Karpas-422 (cell line): ENCODE data around the gene ASB5. TPM values are rescaled to one million over a fixed set of nuclear protein-coding genes. Genes with fewer than 3 reads are reported as not detected.
"Not testable (repeated sequence)": the region's sequence is repeated elsewhere in the genome, so short reads cannot be mapped to it uniquely, and the experiment has no call there.

Source experiments
- DNase-seq: peaks from one replicate; pipeline ENCODE4 v3.0.0-alpha.2; 2015
- H2AFZ ChIP-seq: fragments of 200-600 bp; sonication (generic); 2 replicates; pipeline ENCODE4 v1.6.1; 2014; ENCODE audit warnings: antibody characterized with exemption, low read length, mixed read lengths
- H3K27ac ChIP-seq: fragments of 200-600 bp; sonication (generic); 2 replicates; pipeline ENCODE4 v1.5.1; 2014; ENCODE audit warnings: mild to moderate bottlenecking, low read length, moderate library complexity
- H3K27me3 ChIP-seq: fragments of 200-600 bp; sonication (generic); 2 replicates; pipeline ENCODE4 v1.6.1; 2014; ENCODE audit warnings: low read length, mixed read lengths
- H3K36me3 ChIP-seq: fragments of 200-600 bp; sonication (generic); 2 replicates; pipeline ENCODE4 v1.6.1; 2014; ENCODE audit warnings: low read length, mixed read lengths; ENCODE audit not compliant: insufficient read depth
- H3K4me1 ChIP-seq: fragments of 200-600 bp; sonication (generic); 2 replicates; pipeline ENCODE4 v1.6.1; 2014; ENCODE audit warnings: mild to moderate bottlenecking, low read length, mixed read lengths
- H3K4me2 ChIP-seq: fragments of 200-600 bp; sonication (generic); 2 replicates; pipeline ENCODE4 v1.6.1; 2014; ENCODE audit warnings: low read length, low read depth, mild to moderate bottlenecking; ENCODE audit not compliant: poor library complexity, severe bottlenecking
- H3K4me3 ChIP-seq: fragments of 200-600 bp; sonication (generic); 2 replicates; pipeline ENCODE4 v1.5.1; 2014; ENCODE audit warnings: mild to moderate bottlenecking, antibody characterized with exemption, low read length, mixed read lengths
- H3K79me2 ChIP-seq: fragments of 200-600 bp; sonication (generic); 2 replicates; pipeline ENCODE4 v1.6.1; 2014; ENCODE audit warnings: mild to moderate bottlenecking, low read length, mixed read lengths
- H3K9ac ChIP-seq: fragments of 200-600 bp; sonication (generic); 2 replicates; pipeline ENCODE4 v1.6.0; 2014; ENCODE audit warnings: low read length
- H3K9me2 ChIP-seq: fragments of 200-600 bp; sonication (generic), shearing (Covaris generic); replicated peaks from 2 replicates; pipeline ENCODE4 v1.6.0; 2014; ENCODE audit warnings: mild to moderate bottlenecking, low read length, moderate library complexity; ENCODE audit not compliant: insufficient read depth
- H3K9me3 ChIP-seq: fragments of 300-700, 200-600 bp; sonication (generic); 2 replicates; pipeline ENCODE4 v1.6.1; 2014; ENCODE audit warnings: low read length, mixed read lengths
- H4K20me1 ChIP-seq: fragments of 200-600 bp; sonication (generic); 2 replicates; pipeline ENCODE4 v1.6.1; 2014; ENCODE audit warnings: mild to moderate bottlenecking, antibody characterized with exemption, low read length, low read depth; ENCODE audit not compliant: insufficient read depth
- total RNA-seq: library from RNA; depleted of rRNA; stranded (reverse); fragments of >200 nt; shearing (Covaris generic); gene quantifications from 2 replicates; pipeline ENCODE4 v1.2.3, GENCODE V29; 2014; ENCODE audit warnings: low replicate concordance

Gene ASB5
- total RNA-seq, 1 experiment from 2014 or later: not detected

- no peak overlapping the region for H3K9ac ChIP-seq
- H3K79me2 ChIP-seq: no peaks in the 10 kb centered on the region
- no peak for DNase-seq
- H3K27me3 ChIP-seq: no peaks in the 10 kb centered on the region
- no peaks in the 10 kb centered on the region for H3K9me2 ChIP-seq
- H4K20me1 ChIP-seq: no peaks in the 10 kb centered on the region
- H3K4me1 ChIP-seq: no peaks in the 10 kb centered on the region
- no peak overlapping the region for H3K4me2 ChIP-seq
- no peak overlapping the region for H3K27ac ChIP-seq
- H3K4me3 ChIP-seq: no peak overlapping the region
- no peak overlapping the region for H2AFZ ChIP-seq
- no peaks in the 10 kb centered on the region for H3K36me3 ChIP-seq
- H3K9me3 ChIP-seq: no peaks in the 10 kb centered on the region
Observed at GRCh38 chr4:176290520-176290919, 21.5 kb upstream of the ASB5 start.

GRCh38 chr4:176289561-176289960, 20.5 kb upstream of the ASB5 start:
- Histone ChIP-seq H3K4me1 (no peaks in the 10 kb centered on the region), H2AFZ (no peak overlapping the region), H3K9ac (no peak overlapping the region), H4K20me1 (no peaks in the 10 kb centered on the region), H3K27me3 (no peaks in the 10 kb centered on the region), H3K27ac (no peak overlapping the region), H3K9me3 (no peaks in the 10 kb centered on the region), H3K9me2 (no peaks in the 10 kb centered on the region), H3K79me2 (no peaks in the 10 kb centered on the region), H3K36me3 (no peaks in the 10 kb centered on the region), H3K4me2 (no peak overlapping the region), H3K4me3 (no peak overlapping the region)
- no peak for DNase-seq

- H3K4me1 ChIP-seq: no peaks in the 10 kb centered on the region
- no peaks in the 10 kb centered on the region for H3K79me2 ChIP-seq
- H3K27ac ChIP-seq: no peak overlapping the region
- no peak for DNase-seq
- H3K27me3 ChIP-seq: no peaks in the 10 kb centered on the region
- H3K4me3 ChIP-seq: no peak overlapping the region
- no peaks in the 10 kb centered on the region for H3K36me3 ChIP-seq
- no peaks in the 10 kb centered on the region for H4K20me1 ChIP-seq
- no peak overlapping the region for H3K4me2 ChIP-seq
- no peaks in the 10 kb centered on the region for H3K9me2 ChIP-seq
- H3K9me3 ChIP-seq: no peaks in the 10 kb centered on the region
- H3K9ac ChIP-seq: no peak overlapping the region
- no peak overlapping the region for H2AFZ ChIP-seq
Observed at GRCh38 chr4:176288020-176288419, 19.0 kb upstream of the ASB5 start.

GRCh38 chr4:176287546-176287945, 18.5 kb upstream of the ASB5 start:
- no peak for DNase-seq
- H3K9me3 ChIP-seq: no peaks in the 10 kb centered on the region
- H3K9ac ChIP-seq: no peak overlapping the region
- no peak overlapping the region for H2AFZ ChIP-seq
- no peaks in the 10 kb centered on the region for H3K79me2 ChIP-seq
- H3K27ac ChIP-seq: no peak overlapping the region
- no peaks in the 10 kb centered on the region for H3K9me2 ChIP-seq
- H4K20me1 ChIP-seq: no peaks in the 10 kb centered on the region
- no peaks in the 10 kb centered on the region for H3K36me3 ChIP-seq
- no peak overlapping the region for H3K4me2 ChIP-seq
- H3K4me1 ChIP-seq: no peaks in the 10 kb centered on the region
- H3K27me3 ChIP-seq: no peaks in the 10 kb centered on the region
- H3K4me3 ChIP-seq: no peak overlapping the region

- Histone ChIP-seq H3K27ac (no peak overlapping the region), H3K9ac (no peak overlapping the region), H3K9me3 (no peaks in the 10 kb centered on the region), H3K4me1 (no peaks in the 10 kb centered on the region), H3K36me3 (no peaks in the 10 kb centered on the region), H2AFZ (no peak overlapping the region), H3K4me2 (no peak overlapping the region), H3K9me2 (no peaks in the 10 kb centered on the region), H3K79me2 (no peaks in the 10 kb centered on the region), H4K20me1 (no peaks in the 10 kb centered on the region), H3K27me3 (no peaks in the 10 kb centered on the region), H3K4me3 (no peak overlapping the region)
- no peak for DNase-seq
Observed at GRCh38 chr4:176286728-176287127, 17.7 kb upstream of the ASB5 start.

- DNase-seq, H3K27ac ChIP-seq, H3K36me3 ChIP-seq, H3K4me2 ChIP-seq, H3K27me3 ChIP-seq, H3K9me2 ChIP-seq, H3K4me3 ChIP-seq, H3K79me2 ChIP-seq, H3K9me3 ChIP-seq, H2AFZ ChIP-seq, H3K9ac ChIP-seq, H3K4me1 ChIP-seq, H4K20me1 ChIP-seq: not testable (repeated sequence)
Observed at GRCh38 chr4:176279560-176279959, 10.5 kb upstream of the ASB5 start.

GRCh38 chr4:176277162-176277904, 8.3 kb upstream of the ASB5 start:
- H3K27me3 ChIP-seq: no peaks in the 10 kb centered on the region
- no peak overlapping the region for H3K4me3 ChIP-seq
- no peaks in the 10 kb centered on the region for H3K79me2 ChIP-seq
- H3K4me1 ChIP-seq: no peaks in the 10 kb centered on the region
- H3K36me3 ChIP-seq: no peaks in the 10 kb centered on the region
- H3K27ac ChIP-seq: no peak overlapping the region
- DNase-seq: peak; percentile 73
- H3K9ac ChIP-seq: no peak overlapping the region
- H3K9me2 ChIP-seq: no peaks in the 10 kb centered on the region
- H4K20me1 ChIP-seq: no peaks in the 10 kb centered on the region
- H2AFZ ChIP-seq: no peak overlapping the region
- no peak overlapping the region for H3K4me2 ChIP-seq
- H3K9me3 ChIP-seq: no peaks in the 10 kb centered on the region

GRCh38 chr4:176276710-176277109, 7.7 kb upstream of the ASB5 start:
- H3K9me2 ChIP-seq: no peaks in the 10 kb centered on the region
- H3K79me2 ChIP-seq: no peaks in the 10 kb centered on the region
- H3K27ac ChIP-seq: no peak overlapping the region
- no peaks in the 10 kb centered on the region for H3K9me3 ChIP-seq
- no peaks in the 10 kb centered on the region for H3K36me3 ChIP-seq
- no peaks in the 10 kb centered on the region for H3K4me1 ChIP-seq
- H2AFZ ChIP-seq: no peak overlapping the region
- H3K9ac ChIP-seq: no peak overlapping the region
- H3K4me3 ChIP-seq: no peak overlapping the region
- H3K27me3 ChIP-seq: no peaks in the 10 kb centered on the region
- no peaks in the 10 kb centered on the region for H4K20me1 ChIP-seq
- no peak overlapping the region for H3K4me2 ChIP-seq
- DNase-seq: no peak
